Heart right ventricle (tissue), 16 donors: ENCODE measurements around the gene RRM2. TPM values are rescaled to one million over a fixed set of nuclear protein-coding genes. Genes with fewer than 3 reads are reported as not detected.

Source experiments
- ATAC-seq, 8 donors: fragments of 200-7000 bp; cut with Tn5 transposase; one replicate each; pipeline ENCODE4 v1.9.1; 2020; ENCODE audit warnings: mild to moderate bottlenecking in 8 of 8, moderate library complexity in 8 of 8, moderate number of reproducible peaks in 1 of 8
- DNase-seq, 2 donors: peaks; one replicate each; pipeline ENCODE4 v3.0.0-alpha.2; 2020
- H3K27ac ChIP-seq, 10 donors: fragments of 200-600 bp; sonication (generic) in 2 of 10; one replicate each; pipeline versions ENCODE4 v1.5.0 to v1.8.0; 2020 to 2022; ENCODE audit warnings: mild to moderate bottlenecking in 3 of 10
- H3K27me3 ChIP-seq, 7 donors: fragments of 200-600 bp; one replicate each; pipeline ENCODE4 v1.8.0; 2021 to 2022; ENCODE audit warnings: mild to moderate bottlenecking in 2 of 7
- H3K36me3 ChIP-seq, 9 donors: fragments of 200-600 bp; sonication (generic) in 1 of 9; one replicate each; pipeline versions ENCODE4 v1.5.0 to v1.8.0; 2020 to 2022; ENCODE audit warnings: mild to moderate bottlenecking in 2 of 9
- H3K4me1 ChIP-seq, 9 donors: fragments of 200-600 bp; sonication (generic) in 1 of 9; one replicate each; pipeline versions ENCODE4 v1.5.0 to v1.8.0; 2020 to 2022; ENCODE audit warnings: mild to moderate bottlenecking in 4 of 9
- H3K4me3 ChIP-seq, 10 donors: fragments of 200-600 bp; sonication (generic) in 2 of 10; one replicate each; pipeline versions ENCODE4 v1.5.0 to v1.8.0; 2020 to 2022; ENCODE audit warnings: mild to moderate bottlenecking in 7 of 10, moderate library complexity in 2 of 10
- H3K9me3 ChIP-seq, 11 donors: fragments of 200-600 bp in 10 of 11; sonication (generic) in 2 of 11; one replicate each; pipeline versions ENCODE4 v1.5.0 to v1.8.0; 2013 to 2022; ENCODE audit warnings: mild to moderate bottlenecking in 2 of 11, control low read depth in 1 of 11, moderate library complexity in 1 of 11
- CTCF ChIP-seq, 9 donors: fragments of 200-600 bp; sonication (generic) in 2 of 9; IDR thresholded peaks; one replicate each; pipeline versions ENCODE4 v1.5.0 to v1.8.0; 2021 to 2022; ENCODE audit warnings: antibody characterized with exemption in 9 of 9, mild to moderate bottlenecking in 5 of 9, moderate library complexity in 1 of 9
- WGBS, 2 donors: extraction: QIAGEN DNeasy Blood & Tissue Kit; methylation state at CpG; one replicate each; pipeline ENCODE4 v1.1.7; 2013; ENCODE audit warnings: inconsistent platforms in 1 of 2; 5-methylcytosine and 5-hydroxymethylcytosine counted together
- intact Hi-C, 10 donors: fragments of 100-400 bp; cut with DNase I; formaldehyde crosslinking; loops; one replicate each; pipeline versions ENCODE4 v1.11.1 to v1.14.2; 2022
- polyA plus RNA-seq, 2 donors: library from polyadenylated mRNA; stranded (reverse); fragments of 200-250 nt; gene quantifications; one replicate each; pipeline ENCODE4 v1.2.3, GENCODE V29; 2013
- total RNA-seq, 10 donors: library from RNA; stranded (reverse); fragmentation: NEBNext Ultra II Directional in 3 of 10; extraction: Animal tissue kit (Norgen Biotek cat#: 25700) in 3 of 10; gene quantifications; one replicate each; pipeline versions ENCODE4 v1.2.1 to v1.2.4, GENCODE V29; 2021 to 2023
- donor health status: Arrhythmogenic right ventricular cardiomyopathy.
- donor health status: ischemic (EF 13 %, LVEDD 7.1; RV severe dilation, severe dysfunction).
- donor health status: healthy with polysubstance abuse.
- donor health status: DM: no; HTN: yes; CAD: no.
- donor health status: DM: no; HTN: no; CAD: no.
- donor health status: ischemic (EF 25% LVEDD 6.9; RV normal size, moderate dysfunction).
- donor health status: ischemic (EF 25% LVEDD 5.7; RV mildly dilated, moderate dysfunction).
- donor health status: healthy.
- donor health status: DM: yes; HTN: yes; CAD: no.
- donor health status: Ischemic cardiomyopathy.
- donor health status: ischemic (EF 35%, LVEDD 5.7; RV mildly dilated, moderate dysfunction).
- donor health status: nonischemic (EF 11% LVEDD 7.7; RV severe dilation, severe dysfunction).
- donor health status: DM: yes; HTN: yes; CAD: no.
- donor health status: PGD.
- donor health status: ischemic (EF 29% LVEDD 5.4; RV normal size, mild dysfunction).
- donor health status: nonischemic (EF 23%, LVEDD 6.1; RV moderate dilation, normal function).

Gene RRM2
- total and polyA plus RNA-seq, 12 donors, result 0.08 to 18.7 (median 0.85) TPM

- DNase-seq, result no peak
- no peaks in the 10 kb centered on the region for H3K36me3 ChIP-seq
- no peak for TF ChIP-seq CTCF (IDR thresholded peaks at IDR 0.05)
- H3K9me3 ChIP-seq, result no peaks in the 10 kb centered on the region
- no peak overlapping the region for H3K27ac ChIP-seq
- ATAC-seq, result no peak
- intact Hi-C loops, result loop anchor here in 4 of 10 donors (10.0 kb wide), 2 partner anchors 578 to 588 kb away; no protein-coding TSS in a partner anchor
- H3K4me1 ChIP-seq, result peaks cover 4 to 35% (median 21%) of the 10 kb centered on the region in 9 donors
- H3K4me3 ChIP-seq, result no peak overlapping the region
- WGBS, 2 donors, result 84 to 87% methylated on average over 13 of the region's 13 CpGs
- peaks cover 0 to 82% (median 20%) of the 10 kb centered on the region in 7 donors for H3K27me3 ChIP-seq
Observed at GRCh38 chr2:10076511-10076910, 46.0 kb upstream of the RRM2 start.

GRCh38 chr2:10076988-10077527 is 45.5 kb upstream of the RRM2 start:
- 93% methylated on average over 5 of the region's 5 CpGs for WGBS, 2 donors
- ATAC-seq (no peak), DNase-seq (no peak)
- Histone ChIP-seq H3K27ac (no peak overlapping the region), H3K9me3 (no peaks in the 10 kb centered on the region), H3K36me3 (no peaks in the 10 kb centered on the region), H3K27me3 (peaks cover 0 to 87% (median 26%) of the 10 kb centered on the region in 7 donors), H3K4me1 (peaks cover 4 to 35% (median 21%) of the 10 kb centered on the region in 9 donors), H3K4me3 (no peak overlapping the region)
- no peak for TF ChIP-seq CTCF (IDR thresholded peaks at IDR 0.05)
- intact Hi-C loops, result loop anchor here in 4 of 10 donors (10.0 kb wide), 2 partner anchors 578 to 588 kb away; no protein-coding TSS in a partner anchor

GRCh38 chr2:10078001-10078400 is 44.5 kb upstream of the RRM2 start:
- H3K9me3 ChIP-seq, result no peaks in the 10 kb centered on the region
- ATAC-seq (no peak), DNase-seq (no peak)
- H3K27ac ChIP-seq, result peak overlapping the region in 3 of 10 donors; percentile 82 to 94 (median 89)
- H3K4me1 ChIP-seq, result peaks cover 4 to 27% (median 21%) of the 10 kb centered on the region in 9 donors
- intact Hi-C loops, result loop anchor here in 4 of 10 donors (10.0 kb wide), 2 partner anchors 577 to 587 kb away; no protein-coding TSS in a partner anchor
- peaks cover 0 to 96% (median 35%) of the 10 kb centered on the region in 7 donors for H3K27me3 ChIP-seq
- peak overlapping the region in 1 of 10 donors; percentile 61 for H3K4me3 ChIP-seq
- 89 to 91% methylated on average over 7 of the region's 7 CpGs for WGBS, 2 donors
- H3K36me3 ChIP-seq, result no peaks in the 10 kb centered on the region
- TF ChIP-seq CTCF (IDR thresholded peaks at IDR 0.05), result no peak

- no peaks in the 10 kb centered on the region for H3K9me3 ChIP-seq
- intact Hi-C loops, result loop anchor here in 4 of 10 donors (10.0 kb wide), 2 partner anchors 576 to 586 kb away; no protein-coding TSS in a partner anchor
Observed at GRCh38 chr2:10078704-10079265, 43.8 kb upstream of the RRM2 start.

More at GRCh38 chr2:10078704-10079265, 43.8 kb upstream of the RRM2 start:
- Histone ChIP-seq H3K4me1 (peaks cover 5 to 32% (median 21%) of the 10 kb centered on the region in 9 donors), H3K27me3 (peaks cover 0 to 96% (median 42%) of the 10 kb centered on the region in 7 donors), H3K4me3 (peak overlapping the region in 9 of 10 donors; percentile 53 to 64 (median 55)), H3K36me3 (no peaks in the 10 kb centered on the region), H3K27ac (peak overlapping the region in 9 of 10 donors; percentile 33 to 94 (median 81))
- ATAC-seq, result peak; percentile 16 to 77 (median 65)
- no peak for TF ChIP-seq CTCF (IDR thresholded peaks at IDR 0.05)
- no peak for DNase-seq
- WGBS, 2 donors, result 27 to 28% methylated on average over 12 of the region's 12 CpGs
